ENCODE results near the gene LMBRD2. TPM values are rescaled to one million over a fixed set of nuclear protein-coding genes. Genes with fewer than 3 reads are reported as not detected.
"Not testable (repeated sequence)": the region's sequence is repeated elsewhere in the genome, so short reads cannot be mapped to it uniquely, and the experiment has no call there.

LMBRD2 gene
- total RNA-seq, 1 experiment from 2014 or later = 6.4 TPM

DNA sequence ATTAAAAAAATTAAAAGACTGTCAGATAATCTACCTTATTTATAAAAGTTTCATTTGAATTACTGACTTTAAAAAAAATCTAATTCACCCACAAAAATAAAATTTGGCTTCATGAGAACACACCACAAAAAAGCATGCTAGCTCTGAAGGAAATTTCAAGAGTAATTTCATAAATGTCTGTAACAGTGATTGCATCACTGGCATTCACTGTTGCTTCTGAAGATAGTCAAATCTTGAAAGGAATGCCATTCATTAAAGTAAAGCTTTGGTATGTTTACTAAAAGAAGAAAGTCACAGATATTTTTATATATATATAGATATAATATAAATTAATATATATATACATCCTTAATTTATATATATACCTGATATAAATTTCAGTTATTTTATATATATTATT lies 46.6 kb upstream of the LMBRD2 start:
- H3K36me3 ChIP-seq (ENCODE audit: insufficient read depth, low read length, poor library complexity, severe bottlenecking) = peaks cover 48% of the 10 kb centered on the region
- TF ChIP-seq, protein P1, sequence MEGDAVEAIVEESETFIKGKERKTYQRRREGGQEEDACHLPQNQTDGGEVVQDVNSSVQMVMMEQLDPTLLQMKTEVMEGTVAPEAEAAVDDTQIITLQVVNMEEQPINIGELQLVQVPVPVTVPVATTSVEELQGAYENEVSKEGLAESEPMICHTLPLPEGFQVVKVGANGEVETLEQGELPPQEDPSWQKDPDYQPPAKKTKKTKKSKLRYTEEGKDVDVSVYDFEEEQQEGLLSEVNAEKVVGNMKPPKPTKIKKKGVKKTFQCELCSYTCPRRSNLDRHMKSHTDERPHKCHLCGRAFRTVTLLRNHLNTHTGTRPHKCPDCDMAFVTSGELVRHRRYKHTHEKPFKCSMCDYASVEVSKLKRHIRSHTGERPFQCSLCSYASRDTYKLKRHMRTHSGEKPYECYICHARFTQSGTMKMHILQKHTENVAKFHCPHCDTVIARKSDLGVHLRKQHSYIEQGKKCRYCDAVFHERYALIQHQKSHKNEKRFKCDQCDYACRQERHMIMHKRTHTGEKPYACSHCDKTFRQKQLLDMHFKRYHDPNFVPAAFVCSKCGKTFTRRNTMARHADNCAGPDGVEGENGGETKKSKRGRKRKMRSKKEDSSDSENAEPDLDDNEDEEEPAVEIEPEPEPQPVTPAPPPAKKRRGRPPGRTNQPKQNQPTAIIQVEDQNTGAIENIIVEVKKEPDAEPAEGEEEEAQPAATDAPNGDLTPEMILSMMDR (conservative IDR thresholded peaks at IDR 0.05; ENCODE audit: low read depth, low read length) = no peak
- no peak for TF ChIP-seq EZH2 (IDR thresholded peaks at IDR 0.05; ENCODE audit: borderline replicate concordance, low read depth, low read length, poor library complexity, severe bottlenecking)
- intact Hi-C loops (cut with micrococcal nuclease; ENCODE audit: unreplicated experiment) = no loop called here
- no peak overlapping the region for H3K27ac ChIP-seq (ENCODE audit: low read depth, low read length, poor library complexity, severe bottlenecking)
- ChIA-PET CTCF (no interaction called here), POLR2A (ENCODE audit: low non-redundant PET) (no interaction called here)
- BruUV-seq (replicated peaks) = no TSS peak
- no peak for DNase-seq (ENCODE audit: low spot score)
- peaks cover 5% of the 10 kb centered on the region for H3K4me1 ChIP-seq (ENCODE audit: insufficient read depth, low read length, poor library complexity, severe bottlenecking)
- no peaks in the 10 kb centered on the region for H3K27me3 ChIP-seq (replicated peaks; ENCODE audit: insufficient read depth, low read depth, low read length, poor library complexity)
- no peak overlapping the region for H3K4me3 ChIP-seq (ENCODE audit: low read depth, low read length, poor library complexity, severe bottlenecking)
- no peaks in the 10 kb centered on the region for H3K9me3 ChIP-seq (ENCODE audit: low read depth, low read length, poor library complexity, severe bottlenecking)

DNA sequence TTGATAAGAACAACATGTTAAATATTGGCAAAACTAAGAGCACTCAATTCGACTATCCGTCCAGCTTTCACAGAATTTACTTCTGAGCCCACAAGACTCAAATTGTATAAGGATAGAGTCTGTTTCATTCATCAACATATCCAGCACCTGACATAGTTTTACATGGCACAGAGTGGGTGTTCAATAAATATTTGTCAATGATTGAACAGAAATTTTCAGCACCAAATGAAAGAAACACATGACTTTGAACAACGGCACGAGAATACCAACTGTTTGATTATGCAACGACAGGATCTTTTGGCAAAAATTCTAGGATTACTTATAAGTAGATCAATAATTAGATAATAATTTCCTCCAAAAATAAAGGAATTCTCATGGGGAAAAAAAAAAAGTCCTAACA lies 42.1 kb upstream of the LMBRD2 start:
- Histone ChIP-seq H3K27me3 (replicated peaks; ENCODE audit: insufficient read depth, low read depth, low read length, poor library complexity) (no peaks in the 10 kb centered on the region), H3K9me3 (ENCODE audit: low read depth, low read length, poor library complexity, severe bottlenecking) (no peaks in the 10 kb centered on the region), H3K4me3 (ENCODE audit: low read depth, low read length, poor library complexity, severe bottlenecking) (no peak overlapping the region), H3K36me3 (ENCODE audit: insufficient read depth, low read length, poor library complexity, severe bottlenecking) (peaks cover 69% of the 10 kb centered on the region), H3K4me1 (ENCODE audit: insufficient read depth, low read length, poor library complexity, severe bottlenecking) (no peaks in the 10 kb centered on the region), H3K27ac (ENCODE audit: low read depth, low read length, poor library complexity, severe bottlenecking) (no peak overlapping the region)
- POLR2A ChIA-PET (ENCODE audit: low non-redundant PET) = no interaction called here
- no peak for DNase-seq (ENCODE audit: low spot score)
- BruUV-seq (replicated peaks) = no TSS peak
- intact Hi-C loops (cut with micrococcal nuclease; ENCODE audit: unreplicated experiment) = no loop called here
- CTCF ChIA-PET = no interaction called here
- TF ChIP-seq, protein P1 (conservative IDR thresholded peaks at IDR 0.05; ENCODE audit: low read depth, low read length) = no peak
- no peak for TF ChIP-seq EZH2 (IDR thresholded peaks at IDR 0.05; ENCODE audit: borderline replicate concordance, low read depth, low read length, poor library complexity, severe bottlenecking)

DNA sequence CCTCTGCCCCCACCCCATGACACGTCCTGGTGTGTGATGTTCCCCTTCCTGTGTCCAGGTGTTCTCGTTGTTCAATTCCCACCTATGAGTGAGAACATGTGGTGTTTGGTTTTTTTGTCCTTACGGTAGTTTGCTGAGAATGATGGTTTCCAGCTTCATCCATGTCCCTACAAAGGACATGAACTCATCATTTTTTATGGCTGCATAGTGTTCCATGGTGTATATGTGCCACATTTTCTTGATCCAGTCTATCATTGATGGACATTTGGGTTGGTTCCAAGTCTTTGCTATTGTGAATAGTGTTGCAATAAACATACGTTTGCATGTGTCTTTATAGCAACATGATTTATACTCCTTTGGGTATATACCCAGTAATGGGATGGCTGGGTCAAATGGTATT lies 32.7 kb upstream of the LMBRD2 start:
- BruUV-seq (replicated peaks); H3K27me3 ChIP-seq (replicated peaks; ENCODE audit: insufficient read depth, low read depth, low read length, poor library complexity); H3K27ac ChIP-seq (ENCODE audit: low read depth, low read length, poor library complexity, severe bottlenecking); intact Hi-C loops (cut with micrococcal nuclease; ENCODE audit: unreplicated experiment); POLR2A ChIA-PET (ENCODE audit: low non-redundant PET); H3K4me3 ChIP-seq (ENCODE audit: low read depth, low read length, poor library complexity, severe bottlenecking); H3K4me1 ChIP-seq (ENCODE audit: insufficient read depth, low read length, poor library complexity, severe bottlenecking); CTCF ChIA-PET; H3K9me3 ChIP-seq (ENCODE audit: low read depth, low read length, poor library complexity, severe bottlenecking); DNase-seq (ENCODE audit: low spot score): not testable (repeated sequence)
- H3K36me3 ChIP-seq (ENCODE audit: insufficient read depth, low read length, poor library complexity, severe bottlenecking) = peaks cover 47% of the 10 kb centered on the region

DNA sequence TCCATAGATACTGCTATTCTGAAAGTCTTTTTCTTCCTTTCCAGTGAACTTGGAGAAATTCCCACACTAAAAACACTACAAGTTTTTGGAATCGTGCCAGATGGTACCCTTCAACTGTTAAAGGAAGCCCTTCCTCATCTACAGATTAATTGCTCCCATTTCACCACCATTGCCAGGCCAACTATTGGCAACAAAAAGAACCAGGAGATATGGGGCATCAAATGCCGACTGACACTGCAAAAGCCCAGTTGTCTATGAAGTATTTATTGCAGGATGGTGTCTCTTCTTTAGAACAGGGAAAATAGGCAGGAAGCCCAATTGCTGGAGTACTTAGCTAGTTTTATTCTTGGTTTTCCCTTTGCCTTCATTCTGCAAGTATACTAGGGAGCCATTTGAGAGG lies 30.1 kb upstream of the LMBRD2 start:
- intact Hi-C loops (cut with micrococcal nuclease; ENCODE audit: unreplicated experiment) = no loop called here
- Histone ChIP-seq H3K4me1 (ENCODE audit: insufficient read depth, low read length, poor library complexity, severe bottlenecking) (no peaks in the 10 kb centered on the region), H3K27ac (ENCODE audit: low read depth, low read length, poor library complexity, severe bottlenecking) (no peak overlapping the region), H3K9me3 (ENCODE audit: low read depth, low read length, poor library complexity, severe bottlenecking) (no peaks in the 10 kb centered on the region), H3K36me3 (ENCODE audit: insufficient read depth, low read length, poor library complexity, severe bottlenecking) (peaks cover 74% of the 10 kb centered on the region), H3K27me3 (replicated peaks; ENCODE audit: insufficient read depth, low read depth, low read length, poor library complexity) (no peaks in the 10 kb centered on the region), H3K4me3 (ENCODE audit: low read depth, low read length, poor library complexity, severe bottlenecking) (no peak overlapping the region)
- BruUV-seq (replicated peaks) = no TSS peak
- ChIA-PET POLR2A (ENCODE audit: low non-redundant PET) (no interaction called here), CTCF (no interaction called here)
- TF ChIP-seq, protein P1 (conservative IDR thresholded peaks at IDR 0.05; ENCODE audit: low read depth, low read length) = no peak
- no peak for TF ChIP-seq EZH2 (IDR thresholded peaks at IDR 0.05; ENCODE audit: borderline replicate concordance, low read depth, low read length, poor library complexity, severe bottlenecking)
- DNase-seq (ENCODE audit: low spot score) = no peak
